Thoracic aorta (tissue), 2 donors: Measurements from ENCODE around the gene WSB2. TPM values are rescaled to one million over a fixed set of nuclear protein-coding genes. Genes with fewer than 3 reads are reported as not detected.

Experiments used
- ATAC-seq: fragments of 150-250 bp; one replicate; pipeline ENCODE4 v1.8.0; 2017; ENCODE audit warnings: low read depth; ENCODE audit not compliant: insufficient number of reproducible peaks, low FRiP score
- DNase-seq: peaks from one replicate; pipeline ENCODE4 v3.0.0-alpha.2; 2020; ENCODE audit warnings: low spot score
- H3K27ac ChIP-seq, 2 donors: fragments of 200-600 bp; sonication (generic); 1 replicate in 1 of 2; 2 replicates in 1 of 2; pipeline ENCODE4 v1.5.1; 2016; ENCODE audit warnings: mild to moderate bottlenecking in 2 of 2, moderate library complexity in 2 of 2
- H3K27me3 ChIP-seq: fragments of 200-600 bp; sonication (generic); replicated peaks from 2 replicates; pipeline ENCODE4 v1.6.0; 2016; ENCODE audit warnings: mild to moderate bottlenecking; ENCODE audit not compliant: insufficient read depth
- H3K36me3 ChIP-seq: fragments of 200-600 bp; sonication (generic); one replicate; pipeline ENCODE4 v1.5.1; 2016
- H3K4me1 ChIP-seq, 2 donors: fragments of 200-600 bp; sonication (generic); 1 replicate in 1 of 2; 2 replicates in 1 of 2; pipeline versions ENCODE4 v1.5.1 to v1.6.0; 2016; ENCODE audit warnings: low read depth in 2 of 2, mild to moderate bottlenecking in 1 of 2; ENCODE audit not compliant: control insufficient read depth in 1 of 2
- H3K4me3 ChIP-seq: fragments of 200-600 bp; sonication (generic); 2 replicates; pipeline ENCODE4 v1.5.1; 2016; ENCODE audit warnings: mild to moderate bottlenecking
- H3K9me3 ChIP-seq: fragments of 200-600 bp; sonication (generic); 2 replicates; pipeline ENCODE4 v1.5.1; 2016
- total RNA-seq, 2 donors: library from RNA; depleted of rRNA; stranded (reverse); fragments of >200 nt; gene quantifications; one replicate each; pipeline versions ENCODE4 v1.1.0 to v1.2.3, GENCODE V29; 2016
- TF ChIP-seq, protein P1 (sequence below): fragments of 200-600 bp; sonication (generic); IDR thresholded peaks from one replicate; pipeline ENCODE4 v1.5.1; 2019; ENCODE audit warnings: antibody characterized with exemption

Gene WSB2
- total RNA-seq, 2 donors from 2014 or later, result 88.9 to 95.1 TPM

DNA sequence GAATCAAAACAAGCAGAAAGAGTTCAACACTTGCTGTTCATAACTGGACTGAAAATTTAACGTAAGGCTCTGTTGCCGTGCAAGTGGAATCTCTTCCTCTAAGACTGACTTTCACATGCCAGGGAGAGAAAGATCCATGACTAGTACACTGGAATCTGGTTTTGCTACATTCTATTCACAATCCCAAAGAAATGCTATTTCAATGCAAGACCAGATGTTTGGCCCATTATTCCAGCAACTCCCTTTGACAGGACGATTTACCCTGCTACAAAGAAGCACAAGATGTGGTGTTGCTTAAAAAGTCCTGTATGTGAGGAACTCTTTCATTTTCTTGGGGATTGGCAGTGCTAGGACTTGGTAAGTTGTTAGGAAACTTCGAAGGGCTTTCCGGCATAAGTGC, 27.1 kb downstream of the WSB2 start:
- no peak overlapping the region for H3K4me3 ChIP-seq
- no peak for DNase-seq
- TF ChIP-seq, protein P1, sequence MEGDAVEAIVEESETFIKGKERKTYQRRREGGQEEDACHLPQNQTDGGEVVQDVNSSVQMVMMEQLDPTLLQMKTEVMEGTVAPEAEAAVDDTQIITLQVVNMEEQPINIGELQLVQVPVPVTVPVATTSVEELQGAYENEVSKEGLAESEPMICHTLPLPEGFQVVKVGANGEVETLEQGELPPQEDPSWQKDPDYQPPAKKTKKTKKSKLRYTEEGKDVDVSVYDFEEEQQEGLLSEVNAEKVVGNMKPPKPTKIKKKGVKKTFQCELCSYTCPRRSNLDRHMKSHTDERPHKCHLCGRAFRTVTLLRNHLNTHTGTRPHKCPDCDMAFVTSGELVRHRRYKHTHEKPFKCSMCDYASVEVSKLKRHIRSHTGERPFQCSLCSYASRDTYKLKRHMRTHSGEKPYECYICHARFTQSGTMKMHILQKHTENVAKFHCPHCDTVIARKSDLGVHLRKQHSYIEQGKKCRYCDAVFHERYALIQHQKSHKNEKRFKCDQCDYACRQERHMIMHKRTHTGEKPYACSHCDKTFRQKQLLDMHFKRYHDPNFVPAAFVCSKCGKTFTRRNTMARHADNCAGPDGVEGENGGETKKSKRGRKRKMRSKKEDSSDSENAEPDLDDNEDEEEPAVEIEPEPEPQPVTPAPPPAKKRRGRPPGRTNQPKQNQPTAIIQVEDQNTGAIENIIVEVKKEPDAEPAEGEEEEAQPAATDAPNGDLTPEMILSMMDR, result no peak
- H3K4me1 ChIP-seq, result no peaks in the 10 kb centered on the region
- no peak for ATAC-seq
- no peaks in the 10 kb centered on the region for H3K9me3 ChIP-seq
- no peaks in the 10 kb centered on the region for H3K27me3 ChIP-seq
- no peak overlapping the region for H3K27ac ChIP-seq
- peaks cover 60% of the 10 kb centered on the region for H3K36me3 ChIP-seq

DNA sequence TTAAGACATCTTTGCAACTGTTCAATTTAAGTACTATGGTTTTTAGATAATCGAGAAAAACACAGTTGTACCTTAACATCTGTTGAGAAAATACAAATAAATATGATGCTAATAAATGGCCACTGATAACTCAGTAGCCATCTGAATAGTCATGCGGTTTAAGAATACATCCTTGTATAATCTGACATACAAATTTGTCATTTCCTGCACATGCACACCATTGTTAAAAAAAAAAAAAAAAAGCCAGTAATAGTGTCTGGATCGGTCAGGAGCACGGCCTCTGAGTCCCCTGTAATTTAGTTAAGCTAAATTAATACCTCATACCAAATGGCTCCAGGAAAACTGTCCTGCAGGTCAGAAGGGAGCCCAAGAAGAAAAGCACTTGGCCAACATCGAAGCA, 27.7 kb downstream of the WSB2 start:
- no peak overlapping the region for H3K4me3 ChIP-seq
- H3K4me1 ChIP-seq, result no peaks in the 10 kb centered on the region
- no peak for DNase-seq
- no peaks in the 10 kb centered on the region for H3K27me3 ChIP-seq
- no peak overlapping the region for H3K27ac ChIP-seq
- ATAC-seq, result no peak
- peaks cover 57% of the 10 kb centered on the region for H3K36me3 ChIP-seq
- TF ChIP-seq, protein P1, result no peak
- H3K9me3 ChIP-seq, result no peaks in the 10 kb centered on the region

DNA sequence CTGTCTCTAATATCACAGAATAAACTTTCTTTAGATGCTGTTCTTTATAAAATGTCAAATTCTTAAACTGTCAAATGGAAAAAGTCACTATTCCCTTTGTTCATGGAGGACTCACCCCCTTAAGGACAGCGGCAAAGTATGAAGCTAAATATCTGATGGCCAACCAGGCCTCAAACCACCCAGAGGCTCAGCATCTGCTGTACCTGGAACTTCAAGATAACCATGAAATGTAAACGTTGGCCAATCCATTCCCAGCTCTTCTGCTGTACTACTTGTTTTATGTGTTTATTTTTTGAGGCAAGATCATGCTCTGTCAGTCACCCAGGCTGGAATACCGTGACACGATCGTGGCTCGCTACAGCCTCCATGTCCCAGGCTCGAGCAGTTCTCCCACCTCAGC, 28.8 kb downstream of the WSB2 start:
- ATAC-seq (no peak), DNase-seq (no peak)
- H3K4me1 ChIP-seq, result no peaks in the 10 kb centered on the region
- H3K27ac ChIP-seq, result no peak overlapping the region
- H3K27me3 ChIP-seq, result no peaks in the 10 kb centered on the region
- no peak overlapping the region for H3K4me3 ChIP-seq
- TF ChIP-seq, protein P1, result no peak
- H3K9me3 ChIP-seq, result no peaks in the 10 kb centered on the region
- H3K36me3 ChIP-seq, result peaks cover 55% of the 10 kb centered on the region

DNA sequence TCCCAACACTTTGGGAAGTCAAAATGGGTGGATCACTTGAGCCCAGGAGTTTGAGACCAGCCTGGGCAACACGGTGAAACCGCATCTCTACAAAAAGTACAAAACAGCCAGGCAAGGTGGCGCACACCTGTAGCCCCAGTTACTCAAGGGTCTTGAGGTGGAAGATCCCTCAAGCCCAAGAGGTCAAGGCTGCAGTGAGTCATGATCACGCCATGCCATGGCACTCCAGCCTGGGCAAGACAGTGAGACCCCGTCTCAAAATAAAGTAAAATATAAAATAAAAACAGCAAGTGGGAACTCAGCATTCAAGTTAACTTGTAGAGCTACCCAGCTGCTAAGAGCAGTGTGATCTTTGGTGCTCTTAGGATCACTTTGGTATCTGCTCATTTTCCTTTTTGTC, 31.8 kb downstream of the WSB2 start:
- Histone ChIP-seq H3K27ac (no peak overlapping the region), H3K4me1 (no peaks in the 10 kb centered on the region), H3K4me3 (no peak overlapping the region), H3K36me3 (peaks cover 51% of the 10 kb centered on the region), H3K9me3 (no peaks in the 10 kb centered on the region), H3K27me3 (no peaks in the 10 kb centered on the region)
- TF ChIP-seq, protein P1, result no peak
- ATAC-seq (no peak), DNase-seq (no peak)

DNA sequence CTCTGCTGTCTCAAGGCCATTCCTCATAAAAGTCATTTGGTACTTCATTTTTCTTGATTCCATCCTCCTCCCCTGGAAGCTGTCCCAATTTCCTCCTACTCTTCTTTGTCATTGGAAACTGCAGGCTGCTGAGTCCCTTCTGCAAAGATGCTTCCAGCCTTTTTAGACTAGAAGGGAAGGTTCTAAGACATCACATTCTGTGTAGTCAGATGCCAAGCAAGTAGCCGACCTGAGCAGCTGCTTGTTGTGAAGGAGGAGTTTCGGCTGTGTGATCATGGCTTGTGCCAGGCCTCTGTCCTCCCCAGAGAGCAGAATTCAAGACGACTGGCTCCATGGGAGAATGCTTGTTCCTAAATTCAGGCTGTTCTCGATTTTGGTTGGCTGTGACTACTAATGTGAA, 35.8 kb downstream of the WSB2 start:
- H3K27ac ChIP-seq, result no peak overlapping the region
- no peaks in the 10 kb centered on the region for H3K4me1 ChIP-seq
- H3K27me3 ChIP-seq, result no peaks in the 10 kb centered on the region
- ATAC-seq (no peak), DNase-seq (no peak)
- no peaks in the 10 kb centered on the region for H3K9me3 ChIP-seq
- H3K4me3 ChIP-seq, result no peak overlapping the region
- TF ChIP-seq, protein P1, result no peak
- H3K36me3 ChIP-seq, result peaks cover 25% of the 10 kb centered on the region
